Gastroesophageal sphincter (tissue), 3 donors: ENCODE measurements around the gene CHST11.

Experiments
- CTCF ChIP-seq, 4 experiments: fragments of 200-600 bp in 2 of 4; fragments of 450-650 bp in 2 of 4; sonication (generic) in 1 of 4; IDR thresholded peaks; one replicate each; pipeline ENCODE4 v1.5.1; 2017 to 2019; ENCODE audit warnings: antibody characterized with exemption in 4 of 4, mild to moderate bottlenecking in 2 of 4, moderate library complexity in 2 of 4
- EP300 ChIP-seq: sonication (generic); formaldehyde crosslinking; IDR thresholded peaks from one replicate; pipeline ENCODE4 v1.6.1; 2017; ENCODE audit warnings: antibody characterized with exemption, mild to moderate bottlenecking
- POLR2A ChIP-seq, 2 donors: fragments of 450-650 bp; IDR thresholded peaks; one replicate each; pipeline ENCODE4 v1.6.1; 2017; ENCODE audit warnings: antibody characterized with exemption in 2 of 2, mild to moderate bottlenecking in 2 of 2, moderate library complexity in 1 of 2
- POLR2AphosphoS5 ChIP-seq: sonication (generic); formaldehyde crosslinking; IDR thresholded peaks from one replicate; pipeline ENCODE4 v1.6.1; 2017; ENCODE audit warnings: antibody characterized with exemption

DNA sequence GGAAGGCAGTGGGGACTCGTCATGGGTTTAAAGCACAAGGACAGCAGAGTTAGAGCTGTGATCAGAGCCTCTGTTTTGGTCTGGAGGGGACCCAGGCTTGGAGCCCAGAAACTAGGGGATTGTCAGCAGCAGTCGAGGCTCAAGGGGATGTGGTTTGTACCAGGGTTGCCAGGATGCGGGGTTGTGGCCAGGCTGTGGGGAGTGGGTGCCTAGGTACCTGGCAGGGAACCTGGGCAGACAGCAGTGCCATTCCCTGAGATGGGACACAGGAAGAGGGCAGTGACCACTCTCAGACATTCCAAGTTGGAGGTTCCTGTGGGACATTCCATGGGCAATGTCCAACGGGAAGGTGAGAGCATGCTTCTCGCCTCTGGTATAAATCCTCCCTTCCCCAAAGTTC, 279.1 kb downstream of the CHST11 start:
- TF ChIP-seq POLR2AphosphoS5 (no peak), EP300 (no peak), CTCF (IDR thresholded peaks at IDR 0.05) (no peak), POLR2A (IDR thresholded peaks at IDR 0.05) (no peak)
